ENCODE results near the gene EIF4E2.

The EIF4E2 gene

GRCh38 chr2:232597362-232598079 lies 47.0 kb downstream of the EIF4E2 start:
- no peak for DNase-seq (ENCODE audit: low read depth, low spot score)

GRCh38 chr2:232598293-232598692 lies 47.8 kb downstream of the EIF4E2 start:
- DNase-seq (ENCODE audit: low read depth, low spot score), result no peak

GRCh38 chr2:232600053-232600773 lies 49.7 kb downstream of the EIF4E2 start:
- DNase-seq (ENCODE audit: low read depth, low spot score), result no peak

- no peak for DNase-seq (ENCODE audit: low read depth, low spot score)
Measured at GRCh38 chr2:232603283-232603682, 52.8 kb downstream of the EIF4E2 start.

- DNase-seq (ENCODE audit: low read depth, low spot score), result no peak
Measured at GRCh38 chr2:232604535-232604934, 54.0 kb downstream of the EIF4E2 start.

GRCh38 chr2:232607011-232607410 lies 56.5 kb downstream of the EIF4E2 start:
- no peak for DNase-seq (ENCODE audit: low read depth, low spot score)

- no peak for DNase-seq (ENCODE audit: low read depth, low spot score)
Measured at GRCh38 chr2:232609607-232610006, 59.1 kb downstream of the EIF4E2 start.

GRCh38 chr2:232610081-232610480 lies 59.6 kb downstream of the EIF4E2 start:
- DNase-seq (ENCODE audit: low read depth, low spot score), result no peak

- DNase-seq (ENCODE audit: low read depth, low spot score), result no peak
Measured at GRCh38 chr2:232611061-232611460, 60.6 kb downstream of the EIF4E2 start.

- peak; percentile 79 for DNase-seq (ENCODE audit: low read depth, low spot score)
Measured at GRCh38 chr2:232611559-232612218, 61.2 kb downstream of the EIF4E2 start.

GRCh38 chr2:232613538-232614134 lies 63.1 kb downstream of the EIF4E2 start:
- no peak for DNase-seq (ENCODE audit: low read depth, low spot score)

- peak; percentile 61 for DNase-seq (ENCODE audit: low read depth, low spot score)
Measured at GRCh38 chr2:232615339-232615738, 64.8 kb downstream of the EIF4E2 start.
